Measurements from ENCODE around the gene MAPT. TPM values are rescaled to one million over a fixed set of nuclear protein-coding genes. Genes with fewer than 3 reads are reported as not detected.

MAPT gene
- total and polyA plus RNA-seq, 3 donors from 2014 or later = 5.0 to 100 (median 6.1) TPM

DNA sequence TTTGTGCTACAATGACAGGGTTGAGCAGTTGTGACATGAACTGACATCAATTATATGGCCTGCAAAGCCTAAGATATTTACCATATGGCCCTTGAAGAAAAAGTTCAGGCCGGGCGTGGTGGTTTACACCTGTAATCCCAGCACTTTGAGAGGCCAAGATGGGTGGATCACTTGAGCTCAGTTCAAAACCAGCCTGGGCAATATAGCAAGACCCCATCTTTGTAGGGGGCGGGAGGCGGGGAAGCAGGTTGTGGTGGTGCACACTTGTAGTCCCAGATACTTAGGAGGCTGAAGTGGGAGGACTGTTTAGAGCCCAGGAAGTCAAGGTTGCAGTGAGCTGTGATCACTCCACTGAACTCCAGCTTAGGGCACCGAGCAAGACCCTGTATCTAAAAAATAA lies 153.0 kb downstream of the MAPT start:
- Histone ChIP-seq H3K4me1 (peaks cover 12% of the 10 kb centered on the region), H3K27ac (peak overlapping the region in 1 of 2 donors; percentile 28), H3K36me3 (ENCODE audit: low read depth, missing control alignments) (peaks cover 4% of the 10 kb centered on the region), H3K9me3 (no peaks in the 10 kb centered on the region), H3K27me3 (no peaks in the 10 kb centered on the region), H3K4me3 (no peak overlapping the region)
- 95 to 97% methylated on average over 5 of the region's 5 CpGs for WGBS, 2 donors
- DNase-seq = no peak
- intact Hi-C loops (cut with DNase I; ENCODE audit: low total_unique reads) = loop anchor here (10.0 kb wide), 1 partner anchor 147 kb away; the partner anchor contains the start of gene KANSL1
- TF ChIP-seq POLR2A (IDR thresholded peaks at IDR 0.05) = no peak
- TF ChIP-seq, protein P1, sequence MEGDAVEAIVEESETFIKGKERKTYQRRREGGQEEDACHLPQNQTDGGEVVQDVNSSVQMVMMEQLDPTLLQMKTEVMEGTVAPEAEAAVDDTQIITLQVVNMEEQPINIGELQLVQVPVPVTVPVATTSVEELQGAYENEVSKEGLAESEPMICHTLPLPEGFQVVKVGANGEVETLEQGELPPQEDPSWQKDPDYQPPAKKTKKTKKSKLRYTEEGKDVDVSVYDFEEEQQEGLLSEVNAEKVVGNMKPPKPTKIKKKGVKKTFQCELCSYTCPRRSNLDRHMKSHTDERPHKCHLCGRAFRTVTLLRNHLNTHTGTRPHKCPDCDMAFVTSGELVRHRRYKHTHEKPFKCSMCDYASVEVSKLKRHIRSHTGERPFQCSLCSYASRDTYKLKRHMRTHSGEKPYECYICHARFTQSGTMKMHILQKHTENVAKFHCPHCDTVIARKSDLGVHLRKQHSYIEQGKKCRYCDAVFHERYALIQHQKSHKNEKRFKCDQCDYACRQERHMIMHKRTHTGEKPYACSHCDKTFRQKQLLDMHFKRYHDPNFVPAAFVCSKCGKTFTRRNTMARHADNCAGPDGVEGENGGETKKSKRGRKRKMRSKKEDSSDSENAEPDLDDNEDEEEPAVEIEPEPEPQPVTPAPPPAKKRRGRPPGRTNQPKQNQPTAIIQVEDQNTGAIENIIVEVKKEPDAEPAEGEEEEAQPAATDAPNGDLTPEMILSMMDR (IDR thresholded peaks at IDR 0.05) = no peak

DNA sequence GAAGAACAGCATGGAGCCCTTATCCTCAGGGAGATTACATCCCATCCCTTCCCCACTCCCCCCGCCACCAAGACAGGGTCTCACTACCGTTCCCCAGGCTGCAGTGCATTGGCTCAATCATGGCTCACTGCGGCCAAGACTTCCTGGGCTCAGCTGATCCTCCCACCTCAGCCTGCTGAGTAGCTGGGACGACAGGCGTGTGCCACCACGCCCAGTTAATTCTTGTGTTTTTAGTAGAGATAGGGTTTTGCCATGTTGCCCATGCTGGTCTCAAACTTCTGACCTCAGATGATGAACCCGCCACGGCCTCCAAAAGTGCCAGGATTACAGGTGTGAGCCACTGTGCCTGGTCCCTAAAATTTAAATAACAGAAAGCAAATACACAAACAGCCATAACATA lies 153.5 kb downstream of the MAPT start:
- Histone ChIP-seq H3K27me3 (no peaks in the 10 kb centered on the region), H3K4me1 (peaks cover 12% of the 10 kb centered on the region), H3K36me3 (ENCODE audit: low read depth, missing control alignments) (peaks cover 4% of the 10 kb centered on the region), H3K4me3 (no peak overlapping the region), H3K9me3 (no peaks in the 10 kb centered on the region), H3K27ac (peak overlapping the region in 1 of 2 donors; percentile 28)
- 86 to 87% methylated on average over 8 of the region's 8 CpGs for WGBS, 2 donors
- TF ChIP-seq, protein P1 (IDR thresholded peaks at IDR 0.05) = no peak
- TF ChIP-seq POLR2A (IDR thresholded peaks at IDR 0.05) = no peak
- no peak for DNase-seq
- intact Hi-C loops (cut with DNase I; ENCODE audit: low total_unique reads) = loop anchor here (10.0 kb wide), 1 partner anchor 147 kb away; the partner anchor contains the start of gene KANSL1

DNA sequence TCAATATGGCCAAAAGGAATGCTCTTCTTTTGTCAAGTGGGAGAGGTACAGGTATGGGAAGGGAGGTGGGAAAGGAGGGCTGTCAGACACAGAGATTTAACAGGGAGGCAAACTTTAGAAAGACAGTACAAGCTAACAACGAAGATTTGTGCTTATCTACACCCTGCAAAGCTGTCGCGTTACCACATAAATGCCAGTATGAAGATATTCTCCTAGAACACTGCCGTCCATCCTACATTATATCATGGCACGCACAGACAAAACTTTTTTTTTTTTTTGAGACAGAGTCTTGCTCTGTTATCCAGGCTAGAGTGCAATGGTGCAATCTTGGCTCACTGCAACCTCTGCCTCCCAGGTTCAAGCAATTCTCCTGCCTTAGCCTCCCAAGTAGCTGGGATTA lies 155.3 kb downstream of the MAPT start:
- no peak for TF ChIP-seq POLR2A (IDR thresholded peaks at IDR 0.05)
- TF ChIP-seq, protein P1 (IDR thresholded peaks at IDR 0.05) = no peak
- intact Hi-C loops (cut with DNase I; ENCODE audit: low total_unique reads) = loop anchor here (10.0 kb wide), 1 partner anchor 145 kb away; the partner anchor contains the start of gene KANSL1
- Histone ChIP-seq H3K27me3 (no peaks in the 10 kb centered on the region), H3K4me3 (no peak overlapping the region), H3K9me3 (no peaks in the 10 kb centered on the region), H3K36me3 (ENCODE audit: low read depth, missing control alignments) (peaks cover 4% of the 10 kb centered on the region), H3K4me1 (peaks cover 2% of the 10 kb centered on the region), H3K27ac (no peak overlapping the region)
- WGBS, 2 donors = 91 to 94% methylated on average over 5 of the region's 5 CpGs
- DNase-seq = no peak

DNA sequence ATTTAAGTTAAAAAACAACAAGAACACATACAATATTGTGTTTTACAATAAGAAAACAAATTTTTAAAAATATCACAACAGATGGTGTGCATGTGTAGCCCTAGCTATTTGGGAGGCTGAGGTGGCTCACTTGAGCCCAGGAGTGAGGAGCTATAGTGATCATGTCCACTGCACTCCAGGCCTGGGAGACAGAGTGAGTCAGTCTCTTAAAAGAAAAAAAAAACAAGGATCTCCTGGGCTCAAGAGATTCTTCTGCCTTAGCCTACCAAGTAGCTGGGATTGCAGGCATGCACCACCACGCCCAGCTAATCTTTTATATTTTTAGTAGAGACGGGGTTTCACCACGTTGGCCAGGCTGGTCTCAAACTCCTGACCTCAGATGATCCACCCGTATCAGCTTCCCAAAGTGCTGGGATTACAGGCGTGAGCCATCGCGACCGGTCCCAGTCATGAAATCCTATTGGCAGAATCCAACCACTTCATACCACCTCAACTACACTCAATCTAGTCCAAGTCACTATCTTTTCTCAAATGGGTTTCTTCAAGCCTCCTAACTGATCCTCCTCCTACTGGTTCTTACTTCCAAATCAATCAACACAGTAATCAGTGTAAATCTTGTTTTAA lies 159.7 kb downstream of the MAPT start:
- peaks cover 4% of the 10 kb centered on the region for H3K36me3 ChIP-seq (ENCODE audit: low read depth, missing control alignments)
- H3K27me3 ChIP-seq = no peaks in the 10 kb centered on the region
- no peak overlapping the region for H3K27ac ChIP-seq
- WGBS, 2 donors = 94 to 95% methylated on average over 8 of the region's 8 CpGs
- intact Hi-C loops (cut with DNase I; ENCODE audit: low total_unique reads) = no loop called here
- TF ChIP-seq, protein P1 (IDR thresholded peaks at IDR 0.05) = no peak
- no peak for TF ChIP-seq POLR2A (IDR thresholded peaks at IDR 0.05)
- no peaks in the 10 kb centered on the region for H3K9me3 ChIP-seq
- no peaks in the 10 kb centered on the region for H3K4me1 ChIP-seq
- no peak overlapping the region for H3K4me3 ChIP-seq
- no peak for DNase-seq

DNA sequence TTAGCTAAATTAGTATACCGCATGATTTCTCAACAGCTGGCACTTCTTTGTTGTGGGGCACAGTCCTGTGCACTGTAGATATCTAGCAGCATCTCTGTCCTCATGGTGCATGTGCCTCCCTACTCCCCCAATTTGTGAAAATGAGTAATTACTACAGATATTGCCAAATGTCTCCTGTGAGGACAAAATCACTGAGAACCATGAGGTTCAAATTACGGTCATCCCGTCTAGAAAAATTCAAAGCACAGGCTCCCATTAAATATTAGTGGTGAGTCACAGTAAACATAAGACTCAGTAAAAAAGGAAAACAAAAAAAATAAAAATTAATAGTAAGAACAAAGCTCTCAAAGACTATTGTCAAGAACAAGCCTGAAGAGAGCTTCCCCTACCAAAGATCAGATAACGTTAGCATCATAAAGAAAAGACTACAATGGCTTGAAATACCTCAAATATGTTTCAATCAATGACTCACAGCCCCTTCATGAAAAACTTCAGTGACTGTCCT lies 162.5 kb downstream of the MAPT start:
- 50 to 75% methylated on average over 4 of the region's 4 CpGs for WGBS, 2 donors
- H3K9me3 ChIP-seq = no peaks in the 10 kb centered on the region
- no peak overlapping the region for H3K27ac ChIP-seq
- intact Hi-C loops (cut with DNase I; ENCODE audit: low total_unique reads) = no loop called here
- no peak for TF ChIP-seq POLR2A (IDR thresholded peaks at IDR 0.05)
- TF ChIP-seq, protein P1 (IDR thresholded peaks at IDR 0.05) = no peak
- no peak overlapping the region for H3K4me3 ChIP-seq
- no peak for DNase-seq
- no peaks in the 10 kb centered on the region for H3K27me3 ChIP-seq
- no peaks in the 10 kb centered on the region for H3K4me1 ChIP-seq
- H3K36me3 ChIP-seq (ENCODE audit: low read depth, missing control alignments) = no peaks in the 10 kb centered on the region

Measured in testis (tissue), 3 donors.